ENCODE results near the gene DDR1. TPM values are rescaled to one million over a fixed set of nuclear protein-coding genes. Genes with fewer than 3 reads are reported as not detected.
"Not testable (repeated sequence)": the region's sequence is repeated elsewhere in the genome, so short reads cannot be mapped to it uniquely, and the experiment has no call there.

Gene DDR1
- total RNA-seq, 1 experiment from 2014 or later, result 230 TPM

- TF ChIP-seq ZNF532 (CRISPR knock-in tag; IDR thresholded peaks at IDR 0.05; ENCODE audit: borderline replicate concordance), result no peak
These were observed 12.6 kb upstream of the DDR1 start (continued) for GRCh38 chr6:30871592-30872183.

- H3K36me3 Mint-ChIP-seq, result peaks cover 54% of the 10 kb centered on the region
- no peak overlapping the region for H3K4me3 Mint-ChIP-seq
- ChIA-PET POLR2A (no interaction called here), CTCF (interaction anchor here (1.5 kb wide), 1 partner anchor 44 kb away, joined by 3 read pairs; no protein-coding TSS in a partner anchor)
- peaks cover 23% of the 10 kb centered on the region for H3K27me3 Mint-ChIP-seq (ENCODE audit: low read depth)
- H3K27ac Mint-ChIP-seq, result no peak overlapping the region
- no peak for TF ChIP-seq ZNF671 (CRISPR knock-in tag; IDR thresholded peaks at IDR 0.05)
- no peak for TF ChIP-seq TEAD1 (CRISPR knock-in tag; IDR thresholded peaks at IDR 0.05)
- DNase-seq (ENCODE audit: low spot score) (no peak), ATAC-seq (no peak)
- H3K9me3 Mint-ChIP-seq, result peaks cover 58% of the 10 kb centered on the region
- H3K4me1 Mint-ChIP-seq, result peaks cover 26% of the 10 kb centered on the region
These were observed 11.1 kb upstream of the DDR1 start for GRCh38 chr6:30873137-30873640.

- POLR2A ChIA-PET; CTCF ChIA-PET; H3K27ac Mint-ChIP-seq; ATAC-seq; DNase-seq (ENCODE audit: low spot score); H3K4me3 Mint-ChIP-seq: not testable (repeated sequence)
- Mint-ChIP-seq H3K27me3 (ENCODE audit: low read depth) (peaks cover 23% of the 10 kb centered on the region), H3K36me3 (peaks cover 48% of the 10 kb centered on the region), H3K4me1 (peaks cover 31% of the 10 kb centered on the region), H3K9me3 (peaks cover 52% of the 10 kb centered on the region)
These were observed 10.5 kb upstream of the DDR1 start for GRCh38 chr6:30873795-30874194.

- no peak overlapping the region for H3K4me3 Mint-ChIP-seq
- H3K36me3 Mint-ChIP-seq, result peaks cover 34% of the 10 kb centered on the region
- CTCF ChIA-PET, result interaction anchor here (0.9 to 13.3 kb wide), 3 partner anchors 32 to 47 kb away, joined by 3 to 164 read pairs (median 11); no protein-coding TSS in a partner anchor
- TF ChIP-seq ATF3 (CRISPR knock-in tag; conservative IDR thresholded peaks at IDR 0.05) (no peak), ZNF232 (CRISPR knock-in tag; IDR thresholded peaks at IDR 0.05) (no peak), ZNF532 (CRISPR knock-in tag; IDR thresholded peaks at IDR 0.05; ENCODE audit: borderline replicate concordance) (no peak), ZNF396 (CRISPR knock-in tag; IDR thresholded peaks at IDR 0.05; ENCODE audit: borderline replicate concordance) (no peak), ZMAT4 (CRISPR knock-in tag; IDR thresholded peaks at IDR 0.05) (no peak), ZNF416 (CRISPR knock-in tag; IDR thresholded peaks at IDR 0.05) (no peak), E2F1 (CRISPR knock-in tag; IDR thresholded peaks at IDR 0.05) (no peak), ZNF512 (CRISPR knock-in tag; IDR thresholded peaks at IDR 0.05; ENCODE audit: borderline replicate concordance) (no peak), AR (CRISPR knock-in tag; IDR thresholded peaks at IDR 0.05) (no peak)
These were observed 8.9 kb upstream of the DDR1 start for GRCh38 chr6:30875244-30876038.

More at GRCh38 chr6:30875244-30876038, 8.9 kb upstream of the DDR1 start:
- Mint-ChIP-seq H3K4me1 (peaks cover 42% of the 10 kb centered on the region), H3K9me3 (peaks cover 40% of the 10 kb centered on the region), H3K27ac (no peak overlapping the region), H3K27me3 (ENCODE audit: low read depth) (peaks cover 13% of the 10 kb centered on the region)
- POLR2A ChIA-PET, result no interaction called here
- ATAC-seq (no peak), DNase-seq (ENCODE audit: low spot score) (no peak)
